Neural cell (in vitro differentiated cells): Measurements from ENCODE around the gene HEXIM1. TPM values are rescaled to one million over a fixed set of nuclear protein-coding genes. Genes with fewer than 3 reads are reported as not detected.

ENCODE experiments used
- H2AFZ ChIP-seq: fragments of 200-600, 300-800 bp; sonication (generic), shearing (Covaris generic); 2 replicates; pipeline ENCODE4 v1.6.0; 2014; ENCODE audit warnings: low read depth, mild to moderate bottlenecking, antibody characterized with exemption, low read length, moderate library complexity
- H3F3A ChIP-seq: fragments of 200-600 bp; shearing (Covaris generic); 2 replicates; pipeline ENCODE4 v1.6.1; 2016; ENCODE audit warnings: mild to moderate bottlenecking, moderate library complexity, mixed read lengths, antibody characterized with exemption, low read length; ENCODE audit not compliant: insufficient read depth, poor library complexity, severe bottlenecking
- H3K27ac ChIP-seq: fragments of 200-600, 300-800 bp; sonication (generic), shearing (Covaris generic); 2 replicates; pipeline ENCODE4 v1.5.1; 2014; ENCODE audit warnings: mild to moderate bottlenecking, low read length, moderate library complexity
- H3K27me3 ChIP-seq: fragments of 300-800, 200-600 bp; sonication (generic), shearing (Covaris generic); 2 replicates; pipeline ENCODE4 v1.6.0; 2014; ENCODE audit warnings: mild to moderate bottlenecking, low read depth, low read length, moderate library complexity; ENCODE audit not compliant: insufficient read depth
- H3K36me3 ChIP-seq: fragments of 300-800, 200-600 bp; sonication (generic), shearing (Covaris generic); 2 replicates; pipeline ENCODE4 v1.5.1; 2014; ENCODE audit warnings: mild to moderate bottlenecking, antibody characterized with exemption, low read length, moderate library complexity; ENCODE audit not compliant: insufficient read depth
- H3K4me2 ChIP-seq: fragments of 300-800, 200-600 bp; sonication (generic), shearing (Covaris generic); 2 replicates; pipeline ENCODE4 v1.6.0; 2014; ENCODE audit warnings: mild to moderate bottlenecking, low read length
- H3K4me3 ChIP-seq: fragments of 300-800, 200-600 bp; sonication (generic), shearing (Covaris generic); 2 replicates; pipeline ENCODE4 v1.5.1; 2014; ENCODE audit warnings: mild to moderate bottlenecking, low read length, moderate library complexity
- H3K79me2 ChIP-seq: fragments of 200-600 bp; shearing (Covaris generic); replicated peaks from 2 replicates; pipeline ENCODE4 v1.6.0; 2014; ENCODE audit warnings: mild to moderate bottlenecking, low read length, moderate library complexity; ENCODE audit not compliant: insufficient read depth
- H3K9ac ChIP-seq: fragments of 300-800, 200-600 bp; sonication (generic), shearing (Covaris generic); 2 replicates; pipeline ENCODE4 v1.6.1; 2016; ENCODE audit warnings: mild to moderate bottlenecking, low read length, mixed read lengths
- H3K9me2 ChIP-seq: fragments of 200-600 bp; shearing (Covaris generic); 2 replicates; pipeline ENCODE4 v1.6.1; 2016; ENCODE audit warnings: mild to moderate bottlenecking, low read length, mixed read lengths; ENCODE audit not compliant: insufficient read depth
- H3K9me3 ChIP-seq: fragments of 200-600, 300-800 bp; sonication (generic), shearing (Covaris generic); 2 replicates; pipeline ENCODE4 v1.6.1; 2016; ENCODE audit warnings: mild to moderate bottlenecking, mixed run types, low read length, moderate library complexity, mixed read lengths
- H4K20me1 ChIP-seq: fragments of 200-600 bp; shearing (Covaris generic); 2 replicates; pipeline ENCODE4 v1.6.1; 2016; ENCODE audit warnings: mild to moderate bottlenecking, mixed run types; ENCODE audit not compliant: insufficient read depth
- CTCF ChIP-seq: fragments of 450-650 bp; IDR thresholded peaks from 2 replicates; pipeline ENCODE4 v1.5.1; 2014; ENCODE audit warnings: antibody characterized with exemption, mild to moderate bottlenecking, moderate library complexity; ENCODE audit not compliant: poor library complexity, severe bottlenecking
- EP300 ChIP-seq: fragments of 450-650 bp; conservative IDR thresholded peaks from 2 replicates; pipeline ENCODE4 v1.6.1; 2014; ENCODE audit warnings: antibody characterized with exemption, mild to moderate bottlenecking, moderate library complexity; ENCODE audit not compliant: poor library complexity, severe bottlenecking
- EZH2 ChIP-seq: fragments of 200-600, 300-800 bp; shearing (Covaris generic), sonication (generic); IDR thresholded peaks from 2 replicates; pipeline ENCODE4 v1.6.1; 2014; ENCODE audit warnings: antibody characterized with exemption, low read length, borderline replicate concordance, mild to moderate bottlenecking; ENCODE audit not compliant: insufficient read depth, poor library complexity, severe bottlenecking
- MXI1 ChIP-seq: fragments of 450-650 bp; conservative IDR thresholded peaks from 2 replicates; pipeline ENCODE4 v1.6.1; 2014; ENCODE audit warnings: antibody characterized with exemption, mild to moderate bottlenecking; ENCODE audit not compliant: poor library complexity, severe bottlenecking
- POLR2AphosphoS5 ChIP-seq: IDR thresholded peaks from 2 replicates; pipeline ENCODE4 v1.6.1; 2012
- RAD21 ChIP-seq: fragments of 450-650 bp; conservative IDR thresholded peaks from 2 replicates; pipeline ENCODE4 v1.6.1; 2014; ENCODE audit warnings: antibody characterized with exemption, mild to moderate bottlenecking, moderate library complexity
- REST ChIP-seq: IDR thresholded peaks from 2 replicates; pipeline ENCODE4 v1.6.1; 2012; ENCODE audit warnings: borderline replicate concordance
- SMC3 ChIP-seq: fragments of 450-650 bp; conservative IDR thresholded peaks from 2 replicates; pipeline ENCODE4 v1.6.1; 2014; ENCODE audit warnings: antibody characterized with exemption, mild to moderate bottlenecking, moderate library complexity; ENCODE audit not compliant: poor library complexity
- TAF1 ChIP-seq: IDR thresholded peaks from 2 replicates; pipeline ENCODE4 v1.6.1; 2012; ENCODE audit warnings: low read depth
- polyA plus RNA-seq: library from polyadenylated mRNA; depleted of rRNA; stranded (reverse); fragments of >200 nt; gene quantifications from 2 replicates; pipeline ENCODE4 v1.2.3, GENCODE V29; 2014

The HEXIM1 gene
- polyA plus RNA-seq, 1 donor from 2014 or later, result 9.0 TPM

- Histone ChIP-seq H3K9me3 (no peaks in the 10 kb centered on the region), H3K79me2 (no peaks in the 10 kb centered on the region), H3K27ac (no peak overlapping the region), H3K9ac (no peak overlapping the region), H2AFZ (no peak overlapping the region), H3F3A (no peaks in the 10 kb centered on the region), H4K20me1 (no peaks in the 10 kb centered on the region), H3K4me3 (no peak overlapping the region), H3K9me2 (no peaks in the 10 kb centered on the region), H3K36me3 (peaks cover 6% of the 10 kb centered on the region), H3K4me2 (no peak overlapping the region), H3K27me3 (no peaks in the 10 kb centered on the region)
- TF ChIP-seq EZH2 (no peak), CTCF (no peak), SMC3 (no peak), MXI1 (no peak), REST (no peak), EP300 (no peak), TAF1 (no peak), RAD21 (no peak), POLR2AphosphoS5 (no peak)
These were observed 45.4 kb upstream of the HEXIM1 start for GRCh38 chr17:45102856-45103255.

- H3K36me3 ChIP-seq, result peaks cover 6% of the 10 kb centered on the region
- H3K27ac ChIP-seq, result no peak overlapping the region
These were observed 44.9 kb upstream of the HEXIM1 start for GRCh38 chr17:45103269-45103795.

More at GRCh38 chr17:45103269-45103795, 44.9 kb upstream of the HEXIM1 start:
- Histone ChIP-seq H3K4me3 (no peak overlapping the region), H3K9me3 (no peaks in the 10 kb centered on the region), H3K4me2 (no peak overlapping the region), H4K20me1 (no peaks in the 10 kb centered on the region), H2AFZ (no peak overlapping the region), H3K27me3 (no peaks in the 10 kb centered on the region), H3F3A (no peaks in the 10 kb centered on the region), H3K9ac (no peak overlapping the region), H3K79me2 (no peaks in the 10 kb centered on the region), H3K9me2 (no peaks in the 10 kb centered on the region)
- no peak for TF ChIP-seq REST
